ENCODE results near the gene ZG16.
"Not testable (repeated sequence)": the region's sequence is repeated elsewhere in the genome, so short reads cannot be mapped to it uniquely, and the experiment has no call there.

The ZG16 gene

DNA sequence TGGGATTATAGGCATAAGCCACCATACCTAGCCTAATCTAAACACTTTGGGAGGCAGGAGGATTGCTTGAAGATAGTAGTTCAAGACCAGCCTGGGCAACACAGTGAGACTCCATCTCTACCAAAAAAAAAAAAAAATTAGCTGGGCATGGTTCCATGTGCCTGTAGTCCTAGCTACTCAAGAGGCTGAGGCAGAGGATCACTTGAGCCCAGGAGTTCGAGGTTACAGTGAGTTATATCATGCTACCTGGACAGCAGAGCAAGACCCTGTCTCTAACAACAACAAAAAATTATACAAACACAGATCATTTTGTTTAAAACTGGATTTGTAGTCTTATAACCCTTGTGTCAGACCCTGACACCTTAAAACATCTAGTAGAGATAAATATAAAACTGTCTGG, 24.5 kb upstream of the ZG16 start:
- no peak for DNase-seq

GRCh38 chr16:29756654-29757053, 21.4 kb upstream of the ZG16 start:
- no peak for DNase-seq

DNA sequence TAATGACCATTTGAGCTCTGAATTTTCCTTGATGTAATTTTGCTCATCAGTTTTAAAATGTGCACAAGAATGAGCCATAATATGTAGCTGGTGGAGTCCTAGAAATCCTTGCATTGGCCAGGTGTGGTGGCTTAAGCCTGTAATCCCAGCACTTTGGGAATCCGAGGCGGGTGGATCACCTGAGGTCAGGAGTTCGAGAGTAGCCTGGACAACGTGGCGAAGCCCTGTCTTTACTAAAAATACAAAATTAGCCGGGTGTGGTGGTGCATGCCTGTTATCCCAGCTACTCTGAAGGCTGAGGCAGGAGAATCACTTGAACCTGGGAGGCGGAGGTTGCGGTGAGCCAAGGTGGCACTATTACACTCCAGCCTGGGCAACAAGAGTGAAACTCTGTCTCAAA, 21.0 kb upstream of the ZG16 start:
- DNase-seq: not testable (repeated sequence)

DNA sequence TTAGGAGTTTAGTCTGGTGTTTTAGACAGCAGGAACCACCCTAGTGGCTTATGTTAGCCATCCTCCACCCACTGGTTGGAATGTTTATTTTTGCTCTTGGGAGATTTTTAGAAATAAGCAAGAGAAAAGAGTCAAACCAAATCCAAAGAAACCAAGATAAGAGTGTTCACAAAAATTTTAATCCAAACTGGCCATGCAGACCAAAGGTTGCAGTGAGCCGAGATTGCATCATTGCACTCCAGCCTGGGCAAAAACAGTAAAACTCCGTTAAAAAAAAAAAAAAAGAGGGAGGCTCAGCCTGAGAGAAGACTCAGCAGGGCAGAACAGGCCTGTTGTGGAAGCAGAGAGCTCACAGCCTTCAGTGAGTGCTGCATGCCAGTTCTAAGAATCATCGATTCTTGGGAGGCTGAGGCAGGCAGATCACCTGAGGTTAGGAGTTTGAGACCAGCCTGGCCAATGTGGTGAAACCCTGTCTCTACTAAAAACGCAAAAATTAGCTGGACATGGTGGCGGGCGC, 20.0 kb upstream of the ZG16 start:
- DNase-seq: no peak

- no peak for DNase-seq
Observed at GRCh38 chr16:29760567-29761279, 17.3 kb upstream of the ZG16 start.

- DNase-seq: not testable (repeated sequence)
Observed at GRCh38 chr16:29761280-29761651, 16.8 kb upstream of the ZG16 start.

GRCh38 chr16:29761882-29762281, 16.2 kb upstream of the ZG16 start:
- no peak for DNase-seq

GRCh38 chr16:29763326-29763725, 14.7 kb upstream of the ZG16 start:
- DNase-seq: no peak

DNA sequence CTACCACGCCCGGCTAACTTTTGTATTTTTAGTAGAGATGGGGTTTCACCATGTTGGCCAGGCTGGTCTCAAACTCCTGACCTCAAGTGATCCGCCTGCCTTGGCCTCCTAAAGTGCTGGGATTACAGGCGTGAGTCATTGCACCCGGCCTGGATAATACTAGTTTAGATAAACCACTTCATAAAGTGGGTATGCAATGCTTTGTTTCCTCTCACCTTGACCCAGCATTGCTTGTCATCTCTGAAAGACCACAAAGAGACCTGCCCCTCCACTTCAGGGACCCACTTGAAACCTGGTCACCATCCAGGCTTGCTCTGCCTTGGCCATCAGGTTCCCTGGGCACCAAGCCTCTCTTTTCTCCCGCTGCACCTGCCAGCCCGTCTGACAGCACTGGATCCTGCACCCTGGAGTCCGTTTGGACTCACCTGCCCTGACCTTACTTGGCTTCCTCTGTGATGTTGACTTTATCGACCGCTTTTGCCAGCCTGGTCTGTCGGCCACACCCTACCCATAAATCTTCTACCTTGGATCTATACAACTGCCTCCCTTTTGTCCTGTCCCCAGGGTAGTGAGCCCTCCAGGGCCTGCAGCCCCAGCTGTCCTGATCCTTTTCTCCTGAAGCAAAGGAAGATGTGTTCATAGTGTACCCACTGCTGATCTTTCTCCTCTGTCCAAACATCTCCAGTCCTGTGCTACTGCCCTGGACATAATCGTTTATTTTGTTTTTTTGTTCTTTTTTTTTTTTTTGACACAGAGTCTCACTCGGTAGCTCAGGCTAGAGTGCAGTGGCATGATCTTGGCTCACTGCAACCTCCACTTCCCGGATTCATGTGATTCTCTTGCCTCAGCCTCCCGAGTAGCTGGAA, 12.7 kb upstream of the ZG16 start:
- DNase-seq: no peak

- no peak for DNase-seq
Observed at GRCh38 chr16:29766571-29766970, 11.5 kb upstream of the ZG16 start.

DNA sequence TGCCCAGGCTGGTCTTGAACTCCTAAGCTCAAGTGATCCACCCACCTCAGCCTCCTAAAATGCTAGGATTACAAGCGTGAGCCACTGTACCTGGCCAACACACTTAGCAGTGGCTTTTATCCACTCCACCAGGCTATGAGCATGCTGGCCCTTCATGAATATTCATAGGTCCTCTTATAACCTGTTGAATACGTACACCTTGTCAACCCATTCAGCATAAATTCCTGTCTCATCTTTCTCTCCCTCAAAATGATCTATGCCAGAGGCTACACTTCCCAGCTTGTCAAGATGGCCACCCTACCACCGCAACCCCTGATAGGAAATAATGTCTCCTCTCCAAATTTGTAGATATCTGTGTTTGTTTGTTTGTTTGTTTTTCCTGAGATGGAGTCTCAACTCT, 11.0 kb upstream of the ZG16 start:
- no peak for DNase-seq

- no peak for DNase-seq
Observed at GRCh38 chr16:29769507-29769906, 8.5 kb upstream of the ZG16 start.

DNA sequence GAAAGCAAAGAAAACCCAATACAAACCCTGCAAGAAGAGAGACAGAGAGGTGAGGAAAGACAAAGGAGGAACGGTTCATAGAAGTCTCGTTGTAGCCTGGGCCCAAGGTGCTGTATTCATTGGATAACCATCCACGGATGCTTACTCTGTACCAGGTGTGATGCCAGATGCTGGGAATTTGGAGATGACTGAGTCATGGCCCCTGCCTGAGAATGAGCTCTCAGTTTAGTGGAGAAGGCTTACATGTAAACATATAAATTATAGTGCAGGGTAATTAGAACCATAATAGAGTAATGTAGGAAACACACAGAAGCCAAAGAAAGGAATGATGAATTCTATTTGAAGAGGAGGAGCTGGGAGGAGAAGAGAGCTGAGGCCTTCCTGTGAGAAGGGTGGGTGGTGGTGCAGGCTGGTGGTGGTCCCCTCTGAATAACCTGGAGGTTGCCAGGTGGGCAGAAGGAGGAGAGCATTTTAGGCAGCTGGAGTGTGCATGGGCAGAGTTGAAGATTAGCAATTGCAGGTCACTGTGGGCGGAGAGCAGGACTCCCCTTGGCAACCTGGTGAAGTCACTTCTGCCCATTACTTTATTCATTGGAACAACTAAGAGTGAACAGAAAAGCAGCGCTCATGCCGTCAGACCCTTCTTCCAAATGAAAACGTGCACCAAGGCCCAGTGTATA, 7.7 kb upstream of the ZG16 start:
- no peak for DNase-seq

- not testable (repeated sequence) for DNase-seq
Observed at GRCh38 chr16:29772330-29772729, 5.7 kb upstream of the ZG16 start.

DNA sequence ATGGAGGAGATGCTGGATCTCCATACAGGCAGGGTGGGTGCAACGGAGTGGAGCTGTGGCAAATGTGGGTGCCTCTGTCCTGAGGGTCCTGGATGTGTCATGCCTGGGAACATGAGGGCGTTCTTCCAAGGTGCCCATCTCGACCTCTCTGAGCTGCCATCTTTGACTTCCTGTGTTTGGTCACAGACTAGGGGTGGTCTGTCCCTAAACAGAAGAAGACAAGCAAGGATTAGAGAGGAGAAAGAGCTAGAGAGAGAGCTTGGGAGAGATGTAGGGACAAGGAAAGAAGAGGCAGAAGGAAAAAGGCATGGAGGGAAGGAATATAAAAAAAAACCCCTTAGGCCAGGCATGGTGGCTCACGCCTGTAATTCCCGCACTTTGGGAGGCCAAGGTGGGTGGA, 3.3 kb upstream of the ZG16 start:
- no peak for DNase-seq

DNA sequence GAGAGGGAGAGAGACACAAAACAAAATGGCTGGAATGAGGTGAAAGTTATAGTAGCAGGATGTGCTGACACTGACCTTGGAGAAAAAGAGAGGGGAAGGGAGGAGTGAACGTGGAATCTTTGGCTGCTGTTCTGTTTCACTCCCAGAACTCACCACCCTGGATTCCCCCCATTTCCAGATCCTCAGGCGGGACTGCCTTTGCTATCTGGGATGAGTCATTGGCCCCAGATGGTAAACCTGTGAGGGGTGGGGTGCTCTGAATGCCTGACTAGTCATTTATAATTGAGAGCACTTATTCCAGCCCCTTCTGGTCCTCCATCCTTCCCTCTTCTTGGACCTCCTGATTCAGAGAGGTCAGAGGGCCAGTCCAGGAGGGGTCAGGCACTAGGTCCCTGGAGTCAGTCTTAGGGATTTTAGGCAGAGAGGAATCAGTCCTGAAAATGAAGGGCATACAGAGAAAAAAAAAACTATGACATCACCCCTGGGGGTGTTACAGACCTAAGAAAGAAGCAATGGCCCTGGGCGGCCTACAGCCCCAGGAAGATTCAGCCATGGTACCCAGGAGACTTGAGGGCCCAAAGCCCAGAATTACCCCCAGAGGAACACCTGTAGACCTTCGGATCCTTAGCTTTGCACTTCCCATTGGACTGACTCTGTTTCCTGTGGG, 2.2 kb upstream of the ZG16 start:
- no peak for DNase-seq

- DNase-seq: no peak
Observed at GRCh38 chr16:29779474-29779873, 1.4 kb downstream of the ZG16 start.

DNA sequence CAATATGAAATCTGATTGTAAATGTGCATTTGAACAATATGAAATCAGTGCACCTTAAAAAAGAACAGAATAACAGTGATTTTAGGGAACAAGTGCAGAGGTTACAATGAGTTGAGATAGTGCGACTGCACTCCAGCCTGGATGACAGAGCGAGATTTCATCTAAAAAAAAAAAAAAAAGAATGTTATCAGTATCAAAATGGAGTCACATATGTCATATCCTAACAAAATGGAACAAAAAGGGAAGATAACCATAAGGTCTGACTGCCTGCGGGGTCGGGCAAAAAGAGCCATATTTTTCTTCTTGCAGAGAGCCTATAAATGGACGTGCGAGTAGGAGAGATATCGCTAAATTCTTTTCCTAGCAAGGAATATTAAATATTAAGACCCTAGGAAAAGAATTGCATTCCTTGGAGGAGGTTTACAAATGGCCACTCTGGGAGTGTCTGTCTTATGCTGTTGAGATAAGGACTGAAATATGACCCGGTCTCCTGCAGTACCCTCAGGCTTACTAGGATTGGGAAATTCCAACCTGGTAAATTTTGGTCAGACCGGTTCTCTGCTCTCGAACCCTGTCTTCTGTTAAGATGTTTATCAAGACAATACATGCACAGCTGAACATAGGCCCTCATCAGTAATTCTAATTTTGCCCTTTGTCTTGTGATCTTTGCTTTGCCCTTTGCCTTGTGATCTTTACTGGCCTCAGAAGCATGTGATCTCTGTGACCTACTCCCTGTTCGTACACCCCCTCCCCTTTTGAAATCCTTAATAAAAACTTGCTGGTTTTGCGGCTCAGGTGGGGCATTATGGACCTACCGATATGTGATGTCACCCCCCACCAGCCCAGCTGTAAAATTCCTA, 5.3 kb downstream of the ZG16 start:
- not testable (repeated sequence) for DNase-seq

DNA sequence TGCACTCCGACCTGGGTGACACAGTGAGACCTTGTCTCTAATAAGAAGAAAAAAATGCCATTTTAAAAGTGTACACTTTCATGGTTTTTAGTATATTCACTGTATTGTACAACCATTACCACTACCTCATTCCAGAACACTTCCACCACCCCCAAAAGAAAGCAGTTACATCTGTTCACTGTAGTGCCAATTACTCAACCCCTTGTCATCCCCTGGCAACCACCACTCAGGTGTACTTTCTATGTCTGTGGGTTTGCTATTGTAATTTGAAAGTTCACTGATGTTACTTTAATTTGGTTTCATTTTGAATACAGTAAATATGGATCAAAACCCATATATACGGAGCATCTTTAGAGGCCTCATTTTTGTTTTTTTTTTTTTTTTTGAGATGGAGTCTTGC, 6.1 kb downstream of the ZG16 start:
- DNase-seq: no peak

DNA sequence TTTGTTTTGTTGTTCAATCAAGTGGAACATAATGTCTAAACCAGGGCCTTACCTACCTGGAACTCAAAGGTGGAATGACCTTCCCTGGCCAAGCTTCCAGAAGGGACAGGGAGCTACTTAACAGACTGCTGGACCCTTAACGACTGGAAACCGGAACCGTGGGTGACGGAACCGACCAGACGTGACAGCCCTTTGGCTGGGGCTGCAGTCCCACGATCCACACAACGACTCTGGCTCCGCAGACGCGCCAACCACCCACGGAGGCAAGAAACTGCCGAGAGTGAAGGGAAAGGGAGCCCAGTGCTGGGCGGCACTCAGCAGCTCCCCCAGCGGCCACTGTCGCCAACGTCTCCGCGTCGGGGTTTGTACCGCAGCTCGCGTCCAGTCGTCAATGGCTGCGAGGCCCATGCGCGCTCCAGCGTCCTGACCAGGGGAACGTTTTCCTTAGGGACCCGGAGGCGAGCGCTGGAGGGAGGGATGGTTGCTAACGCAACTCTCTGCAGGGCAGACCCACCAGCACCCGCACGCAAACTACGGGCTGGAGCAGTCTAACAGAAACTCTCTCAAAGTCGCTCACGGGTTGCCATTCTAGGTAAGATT, 6.9 kb downstream of the ZG16 start:
- DNase-seq: peak; percentile 61

- DNase-seq: not testable (repeated sequence)
Observed at GRCh38 chr16:29787155-29787554, 9.1 kb downstream of the ZG16 start.

DNA sequence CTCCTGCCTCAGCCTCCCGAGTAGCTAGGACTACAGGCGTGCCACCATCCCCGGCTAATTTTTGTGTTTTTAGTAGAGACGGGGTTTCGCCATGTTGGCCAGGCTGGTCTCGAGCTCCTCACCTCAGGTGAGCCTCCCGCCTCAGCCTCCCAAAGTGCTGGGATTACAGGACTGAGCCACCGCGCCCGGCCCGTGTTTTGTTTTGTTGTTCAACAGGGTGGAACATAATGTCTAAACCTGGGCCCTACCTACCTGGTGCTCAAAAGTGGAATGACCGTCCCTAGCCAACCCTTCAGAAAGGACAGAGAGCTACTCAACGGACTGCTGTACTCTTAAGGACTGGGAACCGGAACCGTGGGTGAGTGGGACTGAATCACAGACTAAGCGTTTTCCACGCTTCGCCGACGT, 11.7 kb downstream of the ZG16 start:
- no peak for DNase-seq
